NK-92 (cell line): Measurements from ENCODE around the gene PMEPA1.

Source experiments
- DNase-seq: peaks from one replicate; lab custom pipeline; 2025; ENCODE audit not compliant: unreplicated experiment; lab: John Stamatoyannopoulos, UW

Gene PMEPA1

GRCh38 chr20:57680934-57681914 lies 28.6 kb downstream of the PMEPA1 start:
- DNase-seq, result no peak

- no peak for DNase-seq
These were observed 29.6 kb downstream of the PMEPA1 start for GRCh38 chr20:57680131-57680716.

GRCh38 chr20:57679113-57679512 lies 30.7 kb downstream of the PMEPA1 start:
- no peak for DNase-seq

GRCh38 chr20:57678340-57678739 lies 31.5 kb downstream of the PMEPA1 start:
- DNase-seq, result no peak

GRCh38 chr20:57677584-57677982 lies 32.2 kb downstream of the PMEPA1 start:
- DNase-seq, result no peak

- no peak for DNase-seq
These were observed 32.9 kb downstream of the PMEPA1 start for GRCh38 chr20:57676589-57677583.

- no peak for DNase-seq
These were observed 34.0 kb downstream of the PMEPA1 start for GRCh38 chr20:57675773-57676172.

- DNase-seq, result no peak
These were observed 36.8 kb downstream of the PMEPA1 start for GRCh38 chr20:57672953-57673575.

- DNase-seq, result no peak
These were observed 37.7 kb downstream of the PMEPA1 start for GRCh38 chr20:57672164-57672563.

- DNase-seq, result no peak
These were observed 38.2 kb downstream of the PMEPA1 start for GRCh38 chr20:57671662-57672061.

- DNase-seq, result no peak
These were observed 38.8 kb downstream of the PMEPA1 start for GRCh38 chr20:57671072-57671391.

- no peak for DNase-seq
These were observed 39.3 kb downstream of the PMEPA1 start for GRCh38 chr20:57670288-57671071.

- DNase-seq, result no peak
These were observed 40.2 kb downstream of the PMEPA1 start for GRCh38 chr20:57669632-57670031.

GRCh38 chr20:57667924-57668782 lies 41.7 kb downstream of the PMEPA1 start:
- DNase-seq, result no peak

GRCh38 chr20:57667388-57667787 lies 42.4 kb downstream of the PMEPA1 start:
- DNase-seq, result no peak

GRCh38 chr20:57666834-57667157 lies 43.0 kb downstream of the PMEPA1 start:
- no peak for DNase-seq

- DNase-seq, result no peak
These were observed 43.5 kb downstream of the PMEPA1 start for GRCh38 chr20:57666106-57666833.

- DNase-seq, result no peak
These were observed 44.2 kb downstream of the PMEPA1 start for GRCh38 chr20:57665589-57665971.
